Posterior vena cava (tissue), 2 donors: ENCODE measurements around the gene CYP26C1. TPM values are rescaled to one million over a fixed set of nuclear protein-coding genes. Genes with fewer than 3 reads are reported as not detected.

Source experiments
- DNase-seq: peaks from one replicate; pipeline ENCODE4 v3.0.0-alpha.2; 2020; ENCODE audit warnings: low spot score
- intact Hi-C, 2 donors: fragments of 100-400 bp; cut with DNase I; formaldehyde crosslinking; loops; one replicate each; pipeline versions ENCODE4 v1.14.1 to v1.14.2; 2022 to 2023
- total RNA-seq, 2 donors: library from RNA; stranded (reverse); fragmentation: NEBNext Ultra II Directional; extraction: Animal tissue kit (Norgen Biotek cat#: 25700); gene quantifications; one replicate each; pipeline ENCODE4 v1.2.1, GENCODE V29; 2021
- donor health status: DM: yes; HTN: yes; CAD: no.
- donor health status: DM: yes; HTN: yes; CAD: no.

Gene CYP26C1
- total RNA-seq, 2 donors from 2014 or later = 0.19 TPM; not detected in 1

DNA sequence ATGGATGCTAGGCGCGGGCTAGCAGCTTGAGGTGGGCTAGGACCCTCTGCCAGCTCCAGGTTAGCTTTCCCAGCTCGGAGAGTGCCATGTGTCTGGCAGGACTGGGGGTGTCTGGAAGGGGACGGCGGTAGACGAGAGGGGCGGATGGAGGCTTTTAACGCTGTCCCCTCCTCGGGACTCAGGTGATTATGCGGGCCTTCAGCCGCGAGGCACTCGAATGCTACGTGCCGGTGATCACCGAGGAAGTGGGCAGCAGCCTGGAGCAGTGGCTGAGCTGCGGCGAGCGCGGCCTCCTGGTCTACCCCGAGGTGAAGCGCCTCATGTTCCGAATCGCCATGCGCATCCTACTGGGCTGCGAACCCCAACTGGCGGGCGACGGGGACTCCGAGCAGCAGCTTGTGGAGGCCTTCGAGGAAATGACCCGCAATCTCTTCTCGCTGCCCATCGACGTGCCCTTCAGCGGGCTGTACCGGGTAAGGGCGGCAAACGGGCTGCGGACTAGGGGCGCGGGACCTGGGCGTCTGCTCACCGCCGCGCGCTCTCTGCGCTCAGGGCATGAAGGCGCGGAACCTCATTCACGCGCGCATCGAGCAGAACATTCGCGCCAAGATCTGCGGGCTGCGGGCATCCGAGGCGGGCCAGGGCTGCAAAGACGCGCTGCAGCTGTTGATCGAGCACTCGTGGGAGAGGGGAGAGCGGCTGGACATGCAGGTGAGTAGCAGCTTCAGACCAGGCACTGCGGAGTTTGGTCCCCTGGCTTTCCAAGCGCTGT, 14.2 kb downstream of the CYP26C1 start:
- intact Hi-C loops = no loop called here
- DNase-seq = peak; percentile 78

DNA sequence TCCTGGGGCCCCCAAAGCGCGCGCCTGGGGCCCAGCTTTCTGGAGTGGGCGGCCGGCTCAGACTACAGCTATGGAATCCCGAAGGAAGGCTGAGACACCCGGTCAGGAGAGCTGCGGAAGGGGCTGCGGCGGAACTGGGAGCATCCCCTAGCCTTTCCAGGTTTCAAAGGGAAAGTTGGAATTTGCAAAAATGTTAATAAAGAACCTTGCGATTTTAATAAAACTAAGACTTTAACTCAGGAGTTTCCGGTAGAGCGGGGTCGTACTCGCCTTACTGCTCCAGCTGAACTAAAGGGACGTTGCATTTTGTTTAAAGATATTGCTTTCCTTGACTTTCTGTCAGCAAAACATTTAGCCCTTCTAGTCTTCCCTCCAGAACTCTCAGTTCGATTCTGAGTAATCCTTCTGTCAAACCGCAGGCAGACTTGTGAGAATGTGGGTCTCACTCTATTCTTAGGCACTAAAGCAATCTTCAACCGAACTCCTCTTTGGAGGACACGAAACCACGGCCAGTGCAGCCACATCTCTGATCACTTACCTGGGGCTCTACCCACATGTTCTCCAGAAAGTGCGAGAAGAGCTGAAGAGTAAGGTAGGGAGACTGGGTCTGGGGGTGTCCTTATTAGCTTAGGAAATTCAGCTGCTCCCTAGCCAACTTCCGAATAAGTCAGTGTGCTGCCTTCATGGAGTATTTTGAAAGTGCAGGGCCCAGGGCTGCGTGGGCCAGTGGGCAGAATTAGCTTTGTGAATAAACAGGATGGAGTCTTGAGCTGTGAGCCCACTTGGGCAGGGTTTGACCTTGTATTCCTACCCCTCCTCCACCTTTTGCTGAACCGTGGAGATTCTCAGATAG, 15.0 kb downstream of the CYP26C1 start:
- intact Hi-C loops = no loop called here

GRCh38 chr10:93076871-93077270, 16.3 kb downstream of the CYP26C1 start:
- no peak for DNase-seq
- intact Hi-C loops = no loop called here

More for the DNA sequence above, 15.0 kb downstream of the CYP26C1 start:
- DNase-seq = no peak

- no peak for DNase-seq
- intact Hi-C loops = no loop called here
These were observed 17.3 kb downstream of the CYP26C1 start for GRCh38 chr10:93077860-93078337.

- intact Hi-C loops = loop anchor here in 1 of 2 donors (10.0 kb wide), 1 partner anchor 205 kb away; no protein-coding TSS in a partner anchor
- DNase-seq = peak; percentile 76
These were observed 19.2 kb downstream of the CYP26C1 start for GRCh38 chr10:93079663-93080349.

DNA sequence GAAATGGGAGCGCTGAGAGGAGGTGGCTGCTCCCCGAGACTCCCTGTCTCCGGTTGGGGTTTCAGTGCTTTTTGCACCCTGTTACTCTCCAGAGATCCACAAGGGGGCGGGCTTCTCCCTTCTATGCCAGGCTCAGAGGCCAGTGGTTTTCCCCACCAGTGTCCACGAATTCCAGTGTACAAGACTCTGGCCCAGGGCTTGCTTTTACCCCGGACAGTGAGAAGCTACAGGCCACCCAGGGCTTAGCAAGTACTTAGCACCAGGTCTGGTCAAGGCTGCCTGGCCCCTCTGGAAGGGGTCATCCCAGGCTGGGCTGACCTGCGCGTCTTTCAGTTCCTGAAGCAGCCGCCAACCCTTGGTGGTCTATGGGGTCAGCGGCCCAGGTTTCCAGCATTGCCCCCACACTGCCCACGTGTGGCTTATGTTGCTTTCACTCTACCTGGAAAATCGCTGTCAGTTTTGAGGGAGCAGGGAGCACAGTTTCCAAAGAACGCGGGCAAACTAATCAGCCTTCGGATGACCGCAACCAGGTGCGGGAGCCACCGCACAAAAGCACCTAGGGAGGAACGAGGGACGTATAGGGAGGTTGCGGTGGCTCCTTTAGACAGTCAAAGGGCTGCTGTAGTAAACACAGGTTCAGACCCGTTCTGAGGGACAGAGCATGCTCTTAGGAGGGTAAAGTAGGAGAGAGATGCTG, 19.9 kb downstream of the CYP26C1 start:
- peak; percentile 86 for DNase-seq
- intact Hi-C loops = loop anchor here in 1 of 2 donors (10.0 kb wide), 1 partner anchor 204 kb away; no protein-coding TSS in a partner anchor

DNA sequence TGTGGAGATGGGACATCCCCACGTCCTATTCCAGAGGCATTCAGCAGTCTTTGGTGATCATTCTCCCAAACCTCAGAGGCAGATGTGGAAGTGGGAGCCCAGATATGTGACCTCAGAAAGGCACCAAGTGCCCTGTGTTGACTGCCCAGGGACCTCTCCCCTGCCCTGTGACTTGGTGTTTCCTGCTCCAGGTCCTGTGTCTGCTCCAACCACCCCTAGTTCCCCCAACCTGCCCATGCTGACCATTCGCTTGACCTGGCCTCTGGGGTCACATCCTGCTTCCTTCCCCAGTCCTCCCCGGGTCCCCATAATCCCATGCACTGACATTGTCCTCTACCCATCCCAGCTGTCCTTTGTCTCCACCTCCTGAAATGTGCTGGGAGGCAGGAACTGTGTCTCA, 20.7 kb downstream of the CYP26C1 start:
- intact Hi-C loops = loop anchor here in 1 of 2 donors (10.0 kb wide), 1 partner anchor 203 kb away; no protein-coding TSS in a partner anchor
- no peak for DNase-seq

DNA sequence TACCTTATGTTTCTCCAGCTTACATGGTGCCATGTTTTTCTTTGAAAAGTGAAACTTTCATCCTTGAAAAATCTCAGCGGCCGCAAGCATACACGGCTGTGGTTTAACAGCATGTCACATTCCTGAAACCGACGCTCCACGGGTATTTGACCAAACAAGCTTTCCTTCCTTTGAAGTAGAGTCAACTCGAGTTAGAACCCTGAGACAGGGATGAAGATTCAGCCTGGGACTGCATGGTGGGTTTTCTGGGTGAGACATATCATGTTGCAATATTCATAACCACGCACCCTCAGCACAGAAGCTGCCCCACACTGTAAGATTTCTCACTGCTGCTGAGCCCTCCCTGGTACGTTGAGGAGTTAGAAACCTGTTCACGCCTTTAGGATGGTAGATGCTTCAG, 21.2 kb downstream of the CYP26C1 start:
- DNase-seq = no peak
- intact Hi-C loops = loop anchor here in 1 of 2 donors (10.0 kb wide), 1 partner anchor 203 kb away; no protein-coding TSS in a partner anchor

DNA sequence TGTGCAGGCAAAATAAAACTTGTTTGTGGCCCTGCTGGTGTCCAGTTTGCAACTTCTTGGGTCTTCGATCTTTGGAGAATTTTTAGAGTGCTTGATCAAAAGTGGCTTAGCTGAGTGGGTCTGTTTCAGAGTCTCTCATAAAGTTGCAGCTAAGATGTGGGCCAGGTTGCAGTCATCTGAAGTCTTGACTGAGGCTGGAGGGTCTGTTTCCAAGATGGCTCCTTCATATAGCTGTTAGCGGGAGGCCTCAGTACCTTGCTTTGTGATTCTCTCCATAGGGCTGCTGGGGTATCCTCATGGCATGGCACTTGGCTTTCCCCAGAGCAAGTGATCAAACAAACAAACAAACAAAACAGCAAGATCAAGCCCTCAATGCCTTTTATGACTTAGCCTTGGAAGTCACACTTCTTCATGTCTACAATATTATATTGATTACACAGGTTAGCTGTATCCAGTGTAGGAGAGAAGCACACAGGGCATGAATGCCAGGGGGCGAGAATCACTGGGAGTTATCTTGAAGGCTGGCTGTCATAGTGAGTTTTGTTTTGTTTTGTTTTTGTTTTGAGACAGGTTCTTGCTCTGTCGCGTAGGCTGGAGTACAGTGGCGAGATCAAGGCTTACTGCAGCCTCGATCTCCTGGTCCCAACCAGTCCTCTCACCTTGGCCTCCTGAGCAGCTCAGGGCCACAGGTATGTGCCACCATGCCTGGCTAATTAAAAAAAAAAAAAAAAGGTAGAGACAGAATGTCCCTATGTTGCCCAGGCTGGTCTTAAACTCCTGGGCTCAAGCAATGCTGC, 23.3 kb downstream of the CYP26C1 start:
- DNase-seq = no peak

DNA sequence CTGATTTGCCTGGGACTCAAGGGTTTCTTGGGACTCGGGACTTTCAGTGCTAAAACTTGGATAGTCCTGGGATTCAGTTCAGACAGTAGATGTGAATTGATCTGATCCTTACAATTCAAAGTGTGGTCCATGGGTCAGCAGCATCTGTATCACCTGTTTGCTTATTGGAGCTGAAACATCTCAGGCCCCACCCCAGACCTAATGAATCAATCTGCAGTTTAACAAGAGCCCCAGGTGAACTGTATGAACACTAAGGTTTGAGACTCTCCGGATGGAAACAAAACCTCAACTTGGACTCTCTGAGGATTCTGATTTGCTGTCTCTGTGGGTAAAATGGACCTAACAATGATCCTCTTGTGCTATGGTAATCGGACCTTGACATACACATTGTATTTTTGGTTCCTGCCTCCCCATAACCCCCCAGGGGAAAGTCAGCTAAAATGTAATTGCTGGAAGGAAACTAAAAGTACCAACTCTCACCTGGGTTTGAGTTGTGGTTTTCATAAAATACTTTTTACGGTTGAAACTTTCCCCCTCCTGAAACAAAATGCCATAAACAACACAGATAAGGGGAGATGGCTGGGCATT, 24.8 kb downstream of the CYP26C1 start:
- intact Hi-C loops = loop anchor here in 1 of 2 donors (10.0 kb wide), 1 partner anchor 199 kb away; no protein-coding TSS in a partner anchor

More for the DNA sequence above, 23.3 kb downstream of the CYP26C1 start:
- intact Hi-C loops = loop anchor here in 1 of 2 donors (10.0 kb wide), 1 partner anchor 201 kb away; no protein-coding TSS in a partner anchor

GRCh38 chr10:93086289-93086688, 25.7 kb downstream of the CYP26C1 start:
- intact Hi-C loops = loop anchor here in 1 of 2 donors (10.0 kb wide), 1 partner anchor 199 kb away; no protein-coding TSS in a partner anchor
- no peak for DNase-seq

More for the DNA sequence above, 24.8 kb downstream of the CYP26C1 start:
- DNase-seq = no peak

- intact Hi-C loops = loop anchor here in 1 of 2 donors (10.0 kb wide), 1 partner anchor 197 kb away; no protein-coding TSS in a partner anchor
- DNase-seq = no peak
These were observed 27.2 kb downstream of the CYP26C1 start for GRCh38 chr10:93087846-93088245.

- intact Hi-C loops = loop anchor here in 1 of 2 donors (10.0 kb wide), 1 partner anchor 196 kb away; no protein-coding TSS in a partner anchor
- no peak for DNase-seq
These were observed 27.9 kb downstream of the CYP26C1 start for GRCh38 chr10:93088466-93088865.

- no peak for DNase-seq
- intact Hi-C loops = no loop called here
These were observed 30.0 kb downstream of the CYP26C1 start for GRCh38 chr10:93090619-93091018.

DNA sequence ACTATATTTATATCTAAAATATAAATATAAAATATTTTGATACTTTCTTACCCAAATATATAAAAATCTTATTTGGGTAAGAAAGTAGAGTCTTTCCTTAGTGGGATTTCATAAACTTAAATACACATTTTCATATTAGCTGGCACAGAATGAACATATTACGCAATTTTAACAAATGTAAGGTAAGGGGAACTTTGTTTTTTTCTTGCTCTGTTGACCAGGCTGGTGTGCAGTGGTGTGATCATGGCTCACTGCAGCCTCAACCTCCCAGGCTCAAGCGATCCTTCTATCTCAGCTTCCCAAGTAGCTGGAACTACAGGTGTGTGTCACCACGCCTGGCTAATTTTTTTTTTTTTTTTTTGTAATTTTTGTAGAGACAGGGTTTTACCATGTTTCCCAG, 31.4 kb downstream of the CYP26C1 start:
- no peak for DNase-seq
- intact Hi-C loops = no loop called here

DNA sequence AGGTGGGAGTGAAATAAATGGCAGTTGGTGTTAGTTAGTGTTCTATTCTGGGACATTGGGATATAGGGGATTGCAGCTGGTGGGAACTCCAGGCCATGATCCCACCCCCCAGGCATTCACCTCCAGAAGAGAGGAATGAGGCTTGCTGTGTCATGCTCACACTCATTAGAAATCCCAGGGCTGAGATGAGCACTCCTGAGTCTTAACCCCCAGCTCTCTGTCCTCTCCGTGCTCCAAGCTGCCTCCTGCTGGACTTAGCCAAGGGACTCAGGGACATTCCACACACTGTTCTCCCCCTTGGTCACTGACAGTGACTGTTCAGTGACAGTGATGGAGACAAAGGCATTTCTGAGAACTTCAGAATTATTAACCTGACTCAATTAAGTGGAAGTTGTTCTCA, 34.6 kb downstream of the CYP26C1 start:
- intact Hi-C loops = no loop called here
- no peak for DNase-seq

GRCh38 chr10:93096901-93097300, 36.3 kb downstream of the CYP26C1 start:
- intact Hi-C loops = no loop called here
- DNase-seq = no peak
